ENCODE measurements around the gene ZNF784.
"Not testable (repeated sequence)": the region's sequence is repeated elsewhere in the genome, so short reads cannot be mapped to it uniquely, and the experiment has no call there.

ZNF784 gene

GRCh38 chr19:55599842-55600661 is 24.3 kb downstream of the ZNF784 start, which contains the start of gene ZNF524:
ZNF524 (plus strand) TSS chr19:55600288; CDS start chr19:55602113, 1,825 bp downstream.
- DNase-seq, result peak; percentile 90

GRCh38 chr19:55599468-55599841 is 24.9 kb downstream of the ZNF784 start, which contains the start of gene FIZ1:
FIZ1 (minus strand) TSS chr19:55599517; CDS start chr19:55597865, 1,652 bp downstream.
- peak; percentile 99 for DNase-seq

- peak; percentile 86 for DNase-seq
Observed at GRCh38 chr19:55598719-55599467, 25.5 kb downstream of the ZNF784 start.

GRCh38 chr19:55598034-55598433 is 26.3 kb downstream of the ZNF784 start:
- no peak for DNase-seq

GRCh38 chr19:55597501-55597921 is 26.9 kb downstream of the ZNF784 start:
- no peak for DNase-seq

- DNase-seq, result no peak
Observed at GRCh38 chr19:55596304-55596703, 28.1 kb downstream of the ZNF784 start.

GRCh38 chr19:55594996-55595545 is 29.3 kb downstream of the ZNF784 start:
- no peak for DNase-seq

- no peak for DNase-seq
Observed at GRCh38 chr19:55593096-55593772, 31.1 kb downstream of the ZNF784 start.

- DNase-seq, result no peak
Observed at GRCh38 chr19:55592391-55593090, 31.8 kb downstream of the ZNF784 start.

- DNase-seq, result no peak
Observed at GRCh38 chr19:55591555-55591954, 32.8 kb downstream of the ZNF784 start.

GRCh38 chr19:55590617-55591016 is 33.7 kb downstream of the ZNF784 start:
- DNase-seq, result no peak

- DNase-seq, result no peak
Observed at GRCh38 chr19:55590109-55590508, 34.3 kb downstream of the ZNF784 start.

GRCh38 chr19:55588738-55589137 is 35.6 kb downstream of the ZNF784 start:
- DNase-seq, result no peak

- DNase-seq, result peak; percentile 91
Observed at GRCh38 chr19:55586976-55587668, 37.2 kb downstream of the ZNF784 start.

GRCh38 chr19:55585658-55586339 is 38.6 kb downstream of the ZNF784 start:
- peak; percentile 12 for DNase-seq

GRCh38 chr19:55584871-55585270 is 39.5 kb downstream of the ZNF784 start:
- DNase-seq, result no peak

- not testable (repeated sequence) for DNase-seq
Observed at GRCh38 chr19:55583897-55584296, 40.5 kb downstream of the ZNF784 start.

GRCh38 chr19:55582284-55582683 is 42.1 kb downstream of the ZNF784 start:
- DNase-seq, result not testable (repeated sequence)

GRCh38 chr19:55581823-55582223 is 42.5 kb downstream of the ZNF784 start:
- DNase-seq, result no peak

- no peak for DNase-seq
Observed at GRCh38 chr19:55581145-55581822, 43.1 kb downstream of the ZNF784 start.

Measured in CD4-positive, alpha-beta T cell treated with Interleukin-4 for 4 hours (primary cell).